Stimulated activated CD8-positive, alpha-beta memory T cell treated with anti-CD3 and anti-CD28 coated beads, Interleukin-4, amount 100 ng/mL, for 24 hours (primary cell): Measurements from ENCODE around the gene FADS1.
A peak's percentile ranks its signal among the peaks of the same experiment; 100 is the strongest.

ENCODE experiments used
- DNase-seq: peaks from one replicate; pipeline ENCODE4 v3.0.0-alpha.2; 2020; ENCODE audit warnings: low read depth

FADS1 gene

DNA sequence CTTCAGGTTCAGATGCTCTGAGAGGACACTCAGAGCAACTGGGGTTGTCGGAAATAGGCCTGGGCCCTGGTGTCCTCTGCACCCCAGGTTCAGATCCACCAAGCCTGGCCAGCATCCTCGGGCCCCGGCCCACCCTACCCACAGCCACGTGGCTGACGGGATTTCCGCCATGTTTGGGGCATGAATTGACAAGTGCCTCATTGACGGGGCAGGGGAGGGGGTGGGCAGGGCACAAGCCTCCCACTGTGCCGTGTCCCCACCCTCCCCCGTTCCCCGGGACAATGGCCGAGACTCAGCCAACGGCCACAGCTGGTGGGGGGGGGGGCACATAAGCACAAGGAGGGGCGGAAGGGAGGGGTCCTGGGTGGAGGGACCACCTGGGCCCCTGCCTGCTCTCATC lies 55.9 kb downstream of the FADS1 start:
- no peak for DNase-seq

DNA sequence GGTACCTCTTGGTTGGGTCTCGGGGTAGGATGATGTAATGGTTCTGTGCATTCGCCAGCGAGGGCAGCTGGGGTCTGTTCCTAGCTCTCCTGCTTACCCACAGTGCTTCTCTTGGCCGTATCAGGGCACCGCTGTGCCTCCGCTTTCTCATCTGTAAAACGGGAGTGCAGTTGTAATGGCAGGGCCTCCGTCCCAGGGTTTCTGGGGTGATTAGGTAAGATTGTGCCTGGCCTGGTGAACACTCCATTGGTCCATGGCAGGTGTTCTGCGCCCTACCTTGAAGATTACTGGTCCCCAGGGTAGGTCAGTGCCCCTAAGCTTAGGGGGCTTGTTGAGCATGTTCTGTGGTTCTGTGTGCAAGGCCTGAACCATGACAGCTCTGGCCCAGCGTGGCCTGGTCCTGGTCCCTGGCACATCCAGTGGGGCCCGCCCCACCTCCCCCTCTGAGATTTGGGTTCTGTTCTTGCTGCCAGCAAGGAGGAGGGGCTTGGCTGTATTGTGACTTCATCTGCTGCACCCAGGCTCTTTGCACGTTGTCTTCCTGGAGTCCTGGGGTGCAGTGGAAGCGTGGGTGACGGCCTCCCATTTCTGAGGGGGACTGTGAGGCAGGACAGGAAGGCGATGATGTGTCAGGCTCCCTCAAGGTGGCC lies 59.5 kb downstream of the FADS1 start:
- no peak for DNase-seq

DNA sequence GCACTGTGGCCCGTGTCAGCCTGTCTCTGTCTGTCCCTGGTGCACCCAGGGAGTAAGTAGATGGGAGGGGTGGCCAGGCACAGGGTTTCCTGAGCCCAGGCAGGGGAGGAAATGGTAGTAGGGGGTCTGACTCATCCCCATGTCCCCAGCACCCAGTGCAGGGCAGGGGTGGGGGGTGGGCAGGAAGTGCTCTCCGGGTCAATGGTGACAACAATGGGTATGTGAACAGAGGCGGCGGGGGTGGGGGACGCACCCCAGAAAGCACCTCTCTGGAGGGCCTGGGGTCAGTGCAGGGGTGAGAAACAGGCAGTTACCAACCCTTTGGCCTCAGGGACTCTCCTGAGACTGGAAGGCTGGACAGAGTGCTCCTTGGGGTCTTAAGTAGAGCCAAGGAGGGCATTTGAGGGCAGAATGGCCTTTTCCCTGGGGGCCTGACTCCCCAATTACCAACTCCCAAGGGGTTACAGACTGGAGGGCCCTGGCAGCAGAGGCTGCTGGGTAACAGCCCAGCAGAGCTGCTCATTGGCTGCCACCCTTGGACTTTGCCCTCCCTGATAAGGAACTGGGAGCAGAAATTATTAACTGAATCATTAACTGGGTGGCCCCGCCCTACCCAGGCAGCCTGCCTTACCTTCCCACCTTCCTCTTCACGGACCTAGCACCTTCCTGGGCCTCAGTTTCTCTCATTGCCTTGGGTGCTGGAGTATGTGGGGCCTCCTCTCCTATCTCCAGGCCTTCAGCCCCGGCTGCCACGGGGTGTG lies 60.2 kb downstream of the FADS1 start:
- peak; percentile 31 for DNase-seq

DNA sequence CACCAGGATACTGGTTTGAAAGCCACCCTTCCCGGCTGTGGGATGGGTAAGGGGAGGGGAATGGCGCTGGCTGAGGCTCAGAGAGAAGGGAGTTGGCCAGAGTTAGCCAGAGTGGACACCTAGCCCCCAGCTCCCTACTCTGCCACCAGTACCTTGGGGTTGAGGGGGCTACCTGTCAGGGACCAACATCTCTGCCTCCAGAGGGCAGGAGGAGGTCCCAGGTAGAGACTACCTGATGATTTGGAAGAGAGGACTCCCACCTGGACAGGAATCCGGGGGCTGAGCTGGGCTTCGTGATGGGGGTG lies 60.7 kb downstream of the FADS1 start:
- no peak for DNase-seq

DNA sequence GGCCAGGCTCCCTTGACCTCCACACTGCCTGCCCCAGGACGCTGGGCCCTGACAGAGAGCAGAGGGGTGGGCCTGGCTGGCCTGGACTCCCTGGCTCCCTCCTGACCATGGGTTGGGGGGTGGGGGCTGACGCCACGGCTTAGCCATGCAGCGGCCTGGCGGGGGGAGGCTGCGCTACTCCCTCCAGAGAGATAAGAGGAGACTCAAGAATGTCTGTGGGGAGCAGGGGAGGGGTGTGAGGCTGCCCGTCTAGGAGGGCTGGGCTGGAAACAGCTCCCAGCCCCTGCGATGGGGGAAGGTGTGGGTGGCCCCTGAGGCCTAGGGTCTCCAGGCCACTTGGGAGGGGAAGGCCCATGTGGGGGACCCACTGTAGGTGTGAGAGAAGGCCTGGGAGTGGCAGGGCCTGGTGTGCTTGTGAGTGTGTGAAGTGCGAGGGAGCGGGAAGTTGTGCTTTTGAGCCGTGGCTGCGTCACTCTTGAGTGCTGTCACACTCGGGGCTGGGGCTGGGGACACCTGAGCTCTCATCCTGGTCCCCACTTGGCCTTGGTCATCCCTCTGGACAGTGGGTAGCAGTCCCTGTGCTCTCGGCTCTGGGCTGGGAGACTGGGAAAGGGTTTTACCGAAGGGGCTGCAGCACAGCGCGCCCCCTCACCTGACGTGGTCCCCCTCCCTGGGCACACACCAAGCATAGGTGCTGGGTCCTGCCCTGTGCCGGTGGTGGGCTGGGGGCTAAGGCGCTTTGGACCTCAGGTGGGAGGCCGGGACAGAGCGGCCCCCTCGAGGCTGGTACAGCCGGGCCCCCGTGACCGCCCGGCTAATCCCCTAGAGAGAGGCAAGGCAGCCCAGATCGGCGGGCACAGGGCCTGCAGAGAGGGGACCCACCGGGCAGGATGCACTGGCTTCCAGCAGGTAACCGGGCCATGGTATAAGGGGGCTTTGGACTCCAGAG lies 62.0 kb downstream of the FADS1 start:
- no peak for DNase-seq

DNA sequence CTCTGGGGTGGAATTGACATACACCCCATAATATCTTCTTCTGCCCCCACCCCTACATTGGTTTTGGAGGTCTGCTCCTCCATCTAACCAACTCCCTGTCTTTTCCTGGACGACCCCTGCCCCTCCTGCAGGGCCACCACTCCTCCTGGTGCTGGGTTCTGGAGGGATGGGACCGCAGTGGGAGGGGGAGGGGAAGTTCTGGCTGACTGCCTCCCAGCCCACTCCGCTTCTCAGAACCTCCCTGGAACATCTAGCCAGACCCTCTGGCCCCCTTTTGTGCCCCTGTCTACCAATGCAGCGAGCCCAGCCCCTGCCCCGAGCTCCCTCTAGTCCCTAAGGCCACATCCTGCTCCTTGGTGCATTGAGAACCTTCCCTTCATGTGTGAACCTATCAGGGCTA lies 63.1 kb downstream of the FADS1 start:
- DNase-seq, result no peak

DNA sequence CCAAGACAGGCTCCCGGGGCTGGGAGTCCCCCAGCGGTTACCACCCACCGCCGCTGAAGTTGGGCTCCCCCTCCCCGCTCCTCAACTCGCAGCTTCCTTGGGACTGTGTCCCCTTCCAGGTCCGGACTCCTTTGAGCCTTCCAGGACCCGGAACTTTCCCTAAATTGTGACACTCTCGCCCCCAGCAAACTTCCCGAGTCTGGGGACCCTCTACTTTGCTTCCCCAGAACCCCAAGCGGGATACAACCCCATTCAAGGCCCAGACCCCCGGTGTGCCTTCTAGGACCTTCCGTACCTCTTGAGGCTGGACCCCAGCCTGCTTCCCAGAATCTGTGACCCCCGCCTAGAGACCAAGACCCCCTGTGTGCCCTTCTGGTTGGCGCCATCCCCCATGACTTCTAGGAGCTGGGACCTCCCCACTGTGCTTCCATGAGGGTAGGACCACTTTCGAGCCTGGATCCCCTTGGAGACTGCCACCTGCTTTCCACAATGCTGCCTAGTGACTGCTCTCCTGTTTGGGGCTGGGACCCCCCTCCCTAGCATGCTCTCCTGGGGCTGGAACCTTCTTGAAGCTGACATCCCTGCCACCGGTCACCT lies 63.8 kb downstream of the FADS1 start:
- DNase-seq, result no peak

DNA sequence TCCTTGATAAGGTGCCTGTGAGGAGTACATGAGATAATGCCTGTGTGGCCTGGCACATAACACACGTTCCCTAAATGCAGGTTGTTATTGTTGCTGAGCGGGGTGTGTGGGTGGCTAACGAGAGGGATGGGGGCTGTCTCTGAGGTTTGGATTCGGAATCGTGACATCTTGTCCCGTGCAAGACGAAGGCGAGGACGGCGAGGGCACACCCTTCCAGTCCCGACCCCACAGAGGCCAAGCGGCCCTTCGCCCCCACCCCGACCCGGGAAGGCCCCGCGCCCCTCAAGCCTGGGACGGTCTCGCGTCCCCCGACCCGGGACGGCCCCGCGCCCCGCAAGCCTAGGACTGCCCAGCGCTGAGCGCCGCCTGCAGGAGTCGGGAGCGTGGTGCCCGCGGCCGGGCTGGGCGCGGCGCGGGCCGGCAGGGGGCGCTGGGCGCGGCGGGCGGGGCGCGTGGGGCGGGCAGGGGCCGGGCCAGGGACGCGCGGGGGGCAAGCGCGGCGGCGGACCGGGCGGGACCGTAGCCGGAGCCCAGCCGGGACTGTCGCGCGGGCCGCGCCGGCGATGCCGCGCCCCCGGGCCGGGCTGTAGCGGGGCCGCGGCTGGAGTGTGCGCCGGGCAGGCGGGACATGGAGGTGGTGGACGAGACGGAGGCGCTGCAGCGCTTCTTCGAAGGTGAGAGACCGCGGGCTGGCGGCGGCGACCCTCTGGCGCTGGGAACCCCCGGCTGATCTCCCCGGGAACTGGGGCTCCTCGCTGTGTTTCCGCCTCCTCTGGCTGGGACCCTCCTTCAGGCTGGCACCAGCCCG lies 64.5 kb downstream of the FADS1 start, which contains the start of gene MYRF:
Gene MYRF, plus strand, starts transcription at position 520 of the 808 bp plus-strand sequence. Its CDS starts 109 bp downstream, at position 629.
- peak; percentile 40 for DNase-seq

DNA sequence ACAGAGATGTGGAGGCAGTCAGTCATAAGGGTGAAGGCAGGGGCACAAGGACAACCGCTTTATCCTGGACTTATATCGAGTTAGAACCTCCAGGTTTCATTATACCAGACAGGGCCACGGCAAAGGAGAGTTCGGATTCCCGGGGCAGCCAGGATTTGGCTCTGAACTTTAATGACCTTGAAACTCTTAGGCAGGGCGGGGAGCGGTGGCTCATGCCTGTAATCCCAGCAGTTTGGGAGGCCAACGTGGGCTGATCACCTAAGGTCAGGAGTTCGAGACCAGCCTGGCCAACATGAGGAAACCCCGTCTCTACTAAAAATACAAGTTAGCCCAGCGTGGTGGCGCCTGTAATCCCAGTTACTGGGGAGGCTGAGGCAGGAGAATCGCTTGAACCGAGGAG lies 65.4 kb downstream of the FADS1 start:
- no peak for DNase-seq

DNA sequence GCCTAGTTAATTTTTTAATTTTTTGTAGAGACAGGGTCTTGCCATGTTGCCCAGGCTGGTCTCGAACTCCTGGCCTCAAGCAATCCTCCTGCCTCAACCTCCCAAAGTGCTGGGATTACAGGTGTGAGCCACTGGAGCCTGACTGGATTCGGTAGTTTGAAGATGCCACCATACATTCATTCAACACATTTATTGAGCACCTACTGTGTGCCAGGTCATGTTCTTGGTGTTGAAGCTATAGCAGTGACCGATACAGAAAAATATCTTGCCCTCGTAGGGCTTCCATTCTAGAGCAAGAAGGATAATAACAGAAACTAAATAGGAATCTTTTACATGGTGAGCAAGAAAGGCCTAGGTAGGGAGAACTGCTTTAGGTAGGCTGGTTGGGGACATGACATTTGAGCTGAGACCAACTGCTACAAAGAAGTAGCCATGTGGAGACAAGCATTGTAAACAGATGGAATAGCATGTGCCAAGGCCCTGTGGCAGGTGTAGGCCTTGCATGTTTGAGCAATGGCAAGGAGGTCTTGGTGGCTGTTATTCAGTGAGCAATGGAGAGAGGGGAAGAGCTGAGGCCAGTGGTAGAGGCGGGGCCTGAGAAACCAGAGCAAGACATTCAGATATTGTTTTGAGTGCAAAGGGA lies 66.1 kb downstream of the FADS1 start:
- no peak for DNase-seq
